GM18511 (cell line): ENCODE results near the gene MGME1.
A peak's percentile ranks its signal among the peaks of the same experiment; 100 is the strongest.
"Not testable (repeated sequence)": the region's sequence is repeated elsewhere in the genome, so short reads cannot be mapped to it uniquely, and the experiment has no call there.

Source experiments
- ATAC-seq: cut with Tn5 transposase; IDR thresholded peaks from one replicate; pipeline ENCODE4 v1.9.1; 2021; ENCODE audit warnings: mild to moderate bottlenecking, moderate library complexity; ENCODE audit not compliant: unreplicated experiment

MGME1 gene

DNA sequence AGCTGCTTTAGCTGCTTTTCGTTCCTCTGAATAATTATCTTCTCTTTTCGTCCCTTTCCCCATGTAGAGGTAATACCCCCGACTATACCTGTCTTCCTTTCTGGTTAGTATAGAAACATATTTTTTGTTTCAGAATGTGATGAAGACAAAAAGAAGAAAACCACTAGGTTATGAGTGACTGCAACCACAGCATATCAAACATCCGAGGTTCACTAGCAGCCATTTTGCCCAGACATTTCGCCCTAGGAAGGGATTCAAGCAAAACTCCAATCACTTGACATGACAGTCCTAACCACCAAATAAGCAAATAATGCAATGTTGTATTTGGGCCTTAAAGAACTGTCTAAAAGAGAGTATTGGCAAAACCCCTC lies 9.6 kb upstream of the MGME1 start:
- ATAC-seq, result peak; percentile 42

DNA sequence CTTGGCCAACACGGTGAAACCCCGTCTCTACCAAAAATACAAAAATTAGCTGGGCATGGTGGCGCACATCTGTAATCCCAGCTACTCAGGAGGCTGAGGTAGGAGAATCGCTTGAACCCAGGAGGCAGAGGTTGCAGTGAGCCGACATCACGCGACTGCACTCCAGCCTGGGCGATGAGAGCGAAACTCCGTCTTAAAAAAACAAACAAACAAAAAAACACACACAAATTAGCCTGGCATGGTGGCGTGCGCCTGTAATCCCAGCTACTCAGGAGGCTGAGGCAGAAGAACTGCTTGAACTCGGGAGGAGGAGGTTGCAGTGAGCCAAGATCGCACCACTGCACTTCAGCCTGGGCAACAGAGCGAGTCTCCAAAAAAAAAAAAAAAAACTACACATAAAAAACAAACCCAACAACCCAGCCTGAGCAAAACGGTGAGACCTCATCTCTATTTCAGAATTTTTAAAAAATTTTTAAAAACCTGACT lies 8.4 kb upstream of the MGME1 start:
- not testable (repeated sequence) for ATAC-seq

DNA sequence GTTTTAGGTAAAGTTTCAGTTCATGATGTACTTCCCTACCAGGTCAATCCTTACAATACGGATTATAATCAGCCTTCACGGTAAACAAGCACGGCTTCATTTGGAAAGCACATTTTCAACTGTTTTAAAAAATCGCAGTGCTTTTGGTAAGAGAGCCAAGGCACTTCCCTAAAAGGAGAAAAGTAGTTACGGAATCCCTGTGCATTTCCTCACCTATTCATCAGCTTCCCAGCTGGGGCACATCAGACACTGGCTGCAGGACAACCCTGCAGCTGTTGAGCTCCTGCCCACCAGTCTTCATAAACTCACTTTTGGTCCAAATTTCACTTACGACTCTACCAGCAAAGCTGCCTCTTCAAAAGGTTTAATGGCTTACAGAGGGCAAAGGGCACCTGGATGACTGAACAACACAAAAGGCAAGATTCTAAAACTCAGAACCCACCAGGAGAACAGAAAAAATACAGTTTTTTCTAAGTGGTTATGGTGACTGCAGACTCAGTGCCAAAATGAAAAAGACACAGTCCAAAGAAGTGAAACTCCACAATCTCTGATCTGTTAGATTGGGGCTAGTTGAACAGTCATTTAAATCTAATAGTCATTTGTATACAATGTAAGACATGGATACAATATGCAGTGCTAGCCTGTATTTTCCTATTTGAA lies 7.8 kb upstream of the MGME1 start:
- peak; percentile 35 for ATAC-seq

DNA sequence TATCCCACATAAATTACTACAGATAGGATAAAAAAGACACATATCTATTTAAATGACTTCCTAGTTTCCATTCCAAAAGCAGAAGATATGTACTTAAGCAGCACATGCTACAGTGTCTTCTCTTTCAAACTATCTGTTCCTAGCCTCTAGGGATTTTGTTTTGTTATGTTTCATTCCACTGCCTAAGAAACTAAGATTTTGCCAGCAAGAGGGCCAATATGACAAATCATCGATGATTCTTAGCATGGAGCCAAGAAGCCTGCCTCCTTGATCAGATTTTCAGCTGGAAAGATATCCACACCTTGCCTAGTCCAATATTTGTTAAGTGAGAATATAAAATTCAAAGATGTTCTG lies 7.3 kb upstream of the MGME1 start:
- ATAC-seq, result no peak

DNA sequence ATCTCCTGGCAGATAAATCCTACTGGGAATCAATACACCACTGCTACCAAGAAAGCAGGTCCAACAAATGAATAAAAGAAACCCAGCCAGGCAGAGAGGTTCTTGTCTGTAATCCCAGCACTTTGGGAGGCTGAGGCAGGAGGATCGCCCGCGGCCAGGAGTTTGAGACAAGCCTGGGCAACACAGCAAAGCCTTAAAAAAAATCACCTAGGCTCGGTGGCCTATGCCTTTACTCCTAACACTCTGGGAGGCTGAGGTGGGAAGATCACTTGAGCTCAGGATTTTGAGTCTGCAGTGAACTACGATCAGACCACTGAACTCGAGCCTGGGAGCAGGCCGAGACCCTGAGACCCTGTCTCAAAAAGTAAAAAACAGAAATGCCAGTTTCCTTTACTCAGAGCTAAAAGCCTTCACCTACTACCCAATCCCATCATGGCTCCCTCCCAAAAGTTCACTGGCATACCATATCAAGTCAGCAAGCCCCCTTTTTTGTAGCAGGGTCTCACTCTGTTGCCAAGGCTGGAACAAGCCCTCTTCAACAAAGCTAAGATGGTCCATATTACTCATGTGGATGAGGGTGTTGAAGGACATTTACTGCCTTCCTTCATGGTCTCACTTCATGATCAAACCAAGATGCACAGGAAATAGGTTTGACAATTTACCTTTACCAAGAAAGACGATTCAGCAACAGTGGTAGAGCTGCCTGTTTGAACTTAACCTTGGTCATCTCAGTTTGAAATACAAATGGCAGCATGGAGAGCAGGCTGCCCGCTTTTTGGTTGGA lies 5.5 kb upstream of the MGME1 start:
- no peak for ATAC-seq

DNA sequence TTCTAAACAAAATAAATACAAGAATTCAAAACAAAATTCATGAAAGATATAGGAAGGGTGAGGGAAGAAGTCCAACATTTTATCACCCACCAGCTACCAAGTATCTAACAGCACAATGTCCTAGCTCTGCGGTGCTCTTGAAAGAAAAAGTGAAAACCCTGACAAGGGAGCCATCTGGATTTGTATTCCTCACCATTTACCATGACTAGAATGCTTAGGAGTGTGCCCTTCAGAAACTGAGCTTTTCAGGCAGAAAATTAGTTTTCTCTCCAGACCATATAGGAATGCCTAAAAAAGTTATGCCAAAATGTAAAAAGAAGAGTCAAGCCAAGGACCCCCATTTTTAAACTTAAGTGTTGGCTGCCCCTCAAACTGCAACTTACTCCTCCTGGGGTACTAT lies 4.7 kb upstream of the MGME1 start:
- ATAC-seq, result no peak

DNA sequence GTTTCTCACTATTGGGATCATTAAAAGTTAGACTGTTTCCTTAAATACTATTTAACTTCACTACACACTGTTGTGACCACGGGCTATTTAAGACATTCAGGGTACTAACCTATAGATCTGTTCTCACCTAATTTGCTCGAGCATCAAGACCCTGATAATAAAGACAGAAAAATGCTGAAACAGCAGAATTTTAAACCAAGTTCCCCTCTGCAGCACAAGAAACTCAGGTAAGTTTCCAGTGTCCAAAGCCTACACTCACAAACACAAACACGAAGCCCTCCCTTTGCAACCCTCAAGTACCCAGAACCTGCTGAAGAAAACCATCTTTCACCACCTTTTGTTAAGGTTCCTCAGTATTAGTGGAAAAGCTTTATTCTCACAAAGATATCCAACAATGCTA lies 4.2 kb upstream of the MGME1 start:
- no peak for ATAC-seq

DNA sequence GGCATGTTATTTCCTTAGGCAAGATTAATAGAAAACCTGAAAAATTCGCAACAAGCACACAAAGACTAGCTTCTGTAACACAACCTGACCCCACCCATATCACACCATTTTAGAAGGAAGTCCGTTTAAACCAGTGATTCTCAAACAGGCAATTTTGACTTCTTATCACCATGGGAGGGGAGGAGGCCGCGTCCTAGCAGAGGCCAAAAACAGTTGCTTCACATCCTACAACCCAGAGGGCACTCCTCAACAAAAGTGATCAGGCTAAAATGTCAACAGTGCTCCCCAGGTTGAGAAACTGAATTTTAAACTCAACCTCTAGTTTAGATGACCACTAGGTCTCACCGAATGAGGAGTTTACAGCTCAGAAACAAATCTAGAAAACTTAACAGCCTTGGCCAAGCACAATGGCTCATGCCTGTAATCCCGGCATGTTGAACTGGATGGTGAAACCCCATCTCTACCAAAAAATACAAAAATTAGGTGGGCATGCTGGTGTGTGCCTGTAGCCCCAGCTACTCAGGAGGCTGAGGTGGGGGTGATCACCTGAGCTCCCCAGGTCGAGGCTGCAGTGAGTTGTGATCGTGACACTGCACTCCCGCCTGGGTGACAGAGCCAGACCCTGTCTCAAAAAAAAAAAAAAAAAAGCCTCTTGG lies 3.6 kb upstream of the MGME1 start:
- ATAC-seq, result no peak

DNA sequence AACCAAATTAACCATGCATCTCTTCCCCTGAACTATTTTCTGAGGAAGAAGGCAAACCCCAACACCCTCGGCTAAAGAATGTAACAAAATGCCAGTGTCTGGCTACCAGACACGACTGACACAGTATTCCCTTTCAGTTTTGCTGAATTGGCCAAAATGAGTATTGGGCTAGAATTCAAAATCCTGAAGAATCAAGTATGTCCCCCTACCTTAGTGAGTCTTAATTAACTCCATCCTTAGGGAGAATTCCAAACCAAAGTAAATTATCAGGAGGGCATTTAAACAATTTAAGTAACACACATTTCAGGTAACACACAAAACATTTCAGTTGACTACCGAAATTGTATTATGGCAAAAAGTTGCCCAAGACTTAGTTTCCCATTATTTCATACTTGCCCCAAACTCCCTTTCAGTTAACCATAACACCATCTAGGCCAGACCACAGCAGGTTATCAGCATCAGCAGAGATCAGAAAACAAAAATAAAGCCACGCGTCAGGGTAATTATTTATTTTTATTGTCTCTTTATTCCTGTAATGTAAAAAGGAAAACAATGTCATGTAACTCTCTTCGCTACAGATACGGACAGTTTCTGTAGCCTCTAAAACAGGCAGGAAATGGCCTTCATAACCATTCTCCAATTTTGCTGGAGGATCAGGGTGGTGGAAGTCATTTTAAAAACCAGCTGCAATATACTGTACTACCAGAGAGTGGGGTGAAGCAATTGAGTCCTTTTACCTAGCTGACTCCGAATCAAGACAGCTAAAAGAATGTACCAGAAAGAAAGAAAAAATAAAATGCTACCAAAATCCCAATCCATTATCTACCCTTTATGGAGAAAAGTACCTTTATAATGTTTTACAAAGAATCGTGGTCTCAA lies 2.1 kb upstream of the MGME1 start:
- ATAC-seq, result no peak

DNA sequence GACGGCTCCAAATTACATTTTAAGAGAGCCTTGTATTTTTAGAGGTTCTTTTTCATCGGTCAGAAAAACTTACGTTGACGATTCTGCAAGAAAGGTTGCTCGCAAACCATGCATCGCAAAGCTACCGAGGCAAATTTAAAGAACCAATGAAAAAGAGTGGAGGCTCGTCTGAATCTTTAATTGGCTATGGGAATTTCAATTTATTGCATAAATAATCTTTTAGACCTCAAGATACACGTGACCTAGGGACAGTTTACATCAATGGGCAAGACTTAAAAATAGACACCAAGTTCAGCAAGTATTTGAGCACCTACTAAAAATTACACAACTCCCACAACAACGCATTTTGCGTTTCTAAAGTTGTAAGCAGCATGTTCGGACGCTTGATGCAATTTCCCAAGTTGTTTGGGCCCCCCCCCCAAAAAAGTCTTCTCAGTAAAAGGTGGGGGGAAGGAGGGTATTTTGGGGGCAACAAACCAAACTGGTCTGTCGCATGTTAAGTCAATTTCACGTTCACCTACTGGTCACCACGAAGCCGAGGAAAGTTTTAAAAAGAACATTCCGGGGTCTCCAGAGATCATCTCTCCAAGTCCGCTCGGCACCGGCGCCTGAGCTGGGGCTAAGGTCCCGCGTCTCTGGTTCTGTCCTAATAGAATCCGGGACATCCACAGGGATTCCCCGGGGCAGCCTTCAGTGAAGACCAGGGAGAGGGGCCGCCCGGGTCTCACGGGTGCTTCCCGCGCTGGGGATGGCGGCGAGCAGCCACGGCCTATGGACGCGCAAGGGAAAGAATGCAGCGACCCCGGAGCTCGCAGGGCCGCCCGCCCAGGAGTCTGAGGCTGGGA lies 1.1 kb upstream of the MGME1 start:
- no peak for ATAC-seq

DNA sequence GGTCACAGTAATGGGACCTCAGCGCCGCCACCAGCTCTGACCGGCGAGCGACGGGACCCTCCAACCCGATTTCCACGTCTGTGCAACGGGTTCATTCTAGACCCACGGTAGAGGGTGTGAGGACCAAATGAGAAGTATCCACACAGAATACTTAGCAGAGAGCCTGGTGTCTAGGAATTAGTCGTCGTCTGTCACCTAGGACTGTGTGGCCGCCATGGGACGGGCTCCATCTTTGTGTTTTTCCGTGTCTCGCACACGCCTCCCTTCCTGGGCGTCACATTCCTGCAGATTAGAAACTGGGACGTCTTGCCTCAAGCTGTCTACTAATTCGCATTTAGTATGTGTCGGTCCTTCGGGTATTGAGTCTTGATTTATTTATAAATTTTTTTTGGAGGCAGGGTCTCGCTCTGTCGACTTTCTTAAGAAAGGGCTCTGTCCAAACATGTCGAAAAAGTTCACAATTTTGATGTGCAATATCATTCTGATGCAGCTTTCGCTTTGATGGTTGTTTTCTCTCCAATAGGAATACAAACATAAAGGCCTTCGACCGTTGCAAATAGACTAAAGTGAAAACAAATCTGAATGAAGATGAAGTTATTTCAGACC lies 563 bp downstream of the MGME1 start:
- peak; percentile 11 for ATAC-seq

DNA sequence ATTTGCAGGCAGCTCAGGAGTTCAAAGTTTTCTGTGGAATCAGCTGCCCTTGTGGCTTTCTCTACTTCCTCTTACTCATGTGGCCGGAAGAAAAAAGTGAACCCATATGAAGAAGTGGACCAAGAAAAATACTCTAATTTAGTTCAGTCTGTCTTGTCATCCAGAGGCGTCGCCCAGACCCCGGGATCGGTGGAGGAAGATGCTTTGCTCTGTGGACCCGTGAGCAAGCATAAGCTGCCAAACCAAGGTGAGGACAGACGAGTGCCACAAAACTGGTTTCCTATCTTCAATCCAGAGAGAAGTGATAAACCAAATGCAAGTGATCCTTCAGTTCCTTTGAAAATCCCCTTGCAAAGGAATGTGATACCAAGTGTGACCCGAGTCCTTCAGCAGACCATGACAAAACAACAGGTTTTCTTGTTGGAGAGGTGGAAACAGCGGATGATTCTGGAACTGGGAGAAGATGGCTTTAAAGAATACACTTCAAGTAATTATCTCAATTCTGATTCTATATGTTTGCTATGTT lies 1.1 kb downstream of the MGME1 start:
- ATAC-seq, result no peak

DNA sequence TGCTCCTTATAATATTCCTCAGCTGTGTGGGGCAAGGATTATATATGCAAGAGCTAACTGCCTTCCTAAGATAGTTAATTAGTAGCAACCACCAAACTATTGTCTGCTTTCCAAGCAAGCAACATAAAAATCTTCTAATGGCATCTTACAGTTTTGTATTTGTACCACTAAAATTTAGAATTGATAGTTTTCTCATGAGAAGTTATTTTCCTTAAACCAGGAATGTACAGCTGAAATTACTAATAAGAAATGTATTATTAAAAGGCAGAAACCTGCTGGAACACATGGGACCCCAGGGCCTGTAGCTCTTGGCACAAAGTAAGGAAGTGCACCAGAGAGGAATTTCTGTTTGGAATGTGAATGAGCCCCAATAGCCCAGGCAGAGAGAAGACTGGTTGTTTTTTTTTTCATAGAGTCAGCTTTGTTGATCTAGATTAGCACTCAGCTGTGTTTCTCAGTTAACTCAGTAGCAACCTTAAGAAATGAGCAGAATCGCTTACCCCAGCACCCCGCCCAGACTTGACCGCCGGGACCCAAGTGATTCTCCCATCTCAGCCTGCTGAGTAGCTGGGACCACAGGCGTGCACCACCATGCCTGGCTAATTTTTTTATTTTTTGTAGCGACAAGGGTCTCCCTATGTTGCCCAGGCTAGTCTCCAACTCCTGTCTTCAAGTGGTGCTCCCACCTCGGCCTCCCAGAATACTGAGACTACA lies 2.6 kb downstream of the MGME1 start:
- no peak for ATAC-seq

DNA sequence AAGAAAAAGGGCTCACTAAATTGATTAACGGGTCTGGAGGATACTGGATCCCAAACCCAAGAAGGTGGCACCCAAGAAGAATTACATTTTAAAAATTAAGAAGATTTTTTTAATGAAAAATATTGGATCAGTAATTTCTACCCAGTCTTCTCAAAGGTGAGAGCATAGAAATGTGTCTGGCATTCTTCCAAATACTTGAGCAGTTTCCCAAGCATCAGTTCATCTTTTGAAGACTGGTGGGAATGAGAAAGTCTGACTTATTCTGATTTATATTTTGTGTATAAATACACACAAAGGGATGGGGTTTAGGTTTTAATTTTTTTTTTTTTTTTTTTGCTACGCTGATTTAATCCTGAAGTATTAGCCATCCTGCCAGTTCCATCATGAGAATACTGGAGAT lies 3.3 kb downstream of the MGME1 start:
- no peak for ATAC-seq

DNA sequence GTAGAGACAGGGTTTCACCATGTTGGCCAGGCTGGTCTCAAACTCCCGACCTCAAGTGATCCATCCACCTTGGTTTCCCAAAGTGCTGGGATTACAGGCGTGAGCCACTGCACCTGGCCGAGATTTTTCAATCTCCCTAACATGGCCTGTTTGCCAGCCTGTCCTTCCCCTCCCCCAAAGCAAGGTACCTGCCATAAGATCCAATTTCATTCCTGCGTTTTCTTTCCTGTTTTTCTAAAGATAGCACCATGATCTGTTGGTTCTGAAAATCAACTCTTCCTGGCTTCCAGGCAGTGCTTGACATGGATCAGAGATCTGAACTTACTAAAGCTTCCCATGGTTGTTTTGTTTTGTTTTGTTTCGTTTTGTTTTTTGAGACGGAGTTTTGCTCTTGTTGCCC lies 7.5 kb downstream of the MGME1 start:
- no peak for ATAC-seq

DNA sequence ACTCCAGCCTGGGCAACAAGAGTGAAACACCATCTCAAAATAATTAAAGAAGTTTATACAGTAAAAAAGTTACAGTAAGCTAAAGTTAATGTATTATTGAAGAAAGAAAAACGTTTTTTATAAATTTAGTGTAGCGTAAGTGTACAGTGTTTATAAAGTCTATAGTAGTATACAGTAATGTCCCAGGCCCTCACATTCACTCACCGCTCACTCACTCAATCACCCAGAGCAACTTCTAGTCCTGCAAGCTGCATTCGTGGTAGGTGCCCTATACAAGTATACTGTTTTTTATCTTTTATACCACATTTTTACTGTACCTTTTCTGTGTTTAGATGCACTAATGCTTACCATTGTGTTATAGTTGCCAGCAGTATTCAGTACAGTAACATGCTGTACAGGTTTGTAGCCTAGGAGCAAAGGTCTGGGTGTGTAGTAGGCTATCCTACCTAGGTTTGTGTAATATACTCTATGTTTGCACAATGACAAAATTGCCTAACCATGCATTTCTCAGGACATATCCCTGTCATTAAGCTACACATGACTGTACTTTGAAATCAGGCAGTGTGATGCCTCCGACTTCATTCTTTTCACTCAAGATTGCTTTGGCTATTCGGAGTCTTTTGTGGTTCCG lies 16.7 kb downstream of the MGME1 start:
- no peak for ATAC-seq

DNA sequence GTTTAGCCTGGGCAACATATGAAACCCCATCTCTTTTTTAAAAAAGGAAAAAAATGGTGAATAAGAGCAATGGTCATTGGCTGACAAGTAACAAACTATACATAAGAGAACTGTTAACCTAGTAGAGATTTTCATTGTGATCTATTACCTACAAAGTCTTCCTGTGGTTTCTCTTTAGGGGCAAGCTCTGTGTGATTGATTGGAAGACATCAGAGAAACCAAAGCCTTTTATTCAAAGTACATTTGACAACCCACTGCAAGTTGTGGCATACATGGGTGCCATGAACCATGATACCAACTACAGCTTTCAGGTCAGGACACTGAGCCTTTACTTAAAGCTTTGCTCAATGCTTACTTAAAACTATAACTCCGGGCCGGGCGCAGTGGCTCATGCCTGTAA lies 19.2 kb downstream of the MGME1 start:
- no peak for ATAC-seq

DNA sequence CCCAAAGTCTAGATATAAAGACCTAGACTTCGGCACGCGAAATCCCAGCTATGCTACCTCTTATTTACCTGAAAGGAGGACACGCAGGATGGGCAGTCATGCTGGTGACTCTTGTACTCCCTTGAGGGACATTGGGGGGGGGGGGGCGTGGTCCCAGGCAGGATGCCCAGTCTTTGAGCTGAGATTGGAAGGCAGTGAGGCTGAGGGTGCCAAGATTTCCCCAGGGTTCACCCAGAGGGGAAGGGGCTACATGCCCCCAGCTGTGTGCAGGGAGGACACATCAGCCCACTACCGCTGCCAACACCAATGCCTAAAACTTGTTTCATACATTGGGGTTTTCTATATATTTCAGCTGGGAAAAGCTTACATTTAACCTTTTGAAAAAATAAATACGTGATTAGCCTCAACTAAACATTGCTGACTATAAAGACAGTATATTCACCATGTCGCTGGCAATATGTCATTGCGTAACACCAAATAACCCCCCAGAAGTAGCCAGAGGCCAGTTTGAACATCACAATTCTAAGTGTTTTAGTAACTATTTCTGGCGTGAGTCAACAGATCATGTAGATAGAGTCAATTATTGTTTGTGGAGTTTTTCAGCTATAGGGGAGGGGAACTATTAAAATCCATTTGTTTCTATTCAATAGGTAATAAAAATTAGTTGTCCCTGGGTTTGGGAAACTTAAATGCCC lies 21.6 kb downstream of the MGME1 start:
- ATAC-seq, result no peak
